HepG2 (cell line): ENCODE measurements around the gene FHL1. TPM values are rescaled to one million over a fixed set of nuclear protein-coding genes. Genes with fewer than 3 reads are reported as not detected.

ENCODE experiments used
- ATAC-seq: fragments of 200-7000 bp; cut with Tn5 transposase; 3 replicates; pipeline ENCODE4 v1.9.1; 2020; ENCODE audit warnings: mild to moderate bottlenecking, moderate library complexity
- BruUV-seq: library from RNA; stranded (reverse); fragments of 400-500 nt; replicated peaks from 2 replicates; lab custom pipeline; 2021; lab: Mats Ljungman, UMichigan
- CTCF ChIA-PET: fragments of 300-600 bp; formaldehyde crosslinking; extraction: SDS; loops from one replicate; lab custom pipeline; 2021; ENCODE audit warnings: low total read pairs, inconsistent platforms, low intra/inter-chr PET ratio; lab: Yijun Ruan, JAX
- POLR2A ChIA-PET: fragments of 350-600 bp; sonication (Branson Sonifier 250); formaldehyde crosslinking; loops from one replicate; lab custom pipeline; 2020; ENCODE audit warnings: antibody characterized with exemption, inconsistent platforms; lab: Yijun Ruan, JAX
- DNase-seq: peaks from one replicate; pipeline ENCODE4 v3.0.0-alpha.2; 2015; ENCODE audit warnings: low spot score
- FAIRE-seq: peaks from 3 replicates; lab custom pipeline; 2011; peaks lifted over from hg19 to GRCh38; lab: Jason Lieb, UNC
- H2AFZ ChIP-seq: one replicate; pipeline ENCODE4 v1.6.1; 2011; ENCODE audit warnings: low read length, inconsistent platforms
- H3K27ac ChIP-seq: fragments of 300-600 bp; 3 replicates; pipeline ENCODE4 v1.8.0; 2011; ENCODE audit warnings: mixed run types, mild to moderate bottlenecking, mixed read lengths, low read length, inconsistent platforms; ENCODE audit not compliant: insufficient read depth; ENCODE audit errors: extremely low read length
- H3K27me3 ChIP-seq, 2 experiments: fragments of 200-600 bp in 1 of 2; 2 replicates in 1 of 2; 3 replicates in 1 of 2; pipeline versions ENCODE4 v1.6.0 to v1.8.0; 2011; ENCODE audit warnings: low read length in 2 of 2, mild to moderate bottlenecking in 2 of 2, moderate library complexity in 2 of 2, inconsistent platforms in 1 of 2; ENCODE audit not compliant: insufficient read depth in 2 of 2, control insufficient read depth in 1 of 2
- H3K36me3 ChIP-seq, 2 experiments: fragments of 200-600 bp in 1 of 2; replicated peaks in 1 of 2; 2 replicates in 1 of 2; 3 replicates in 1 of 2; pipeline versions ENCODE4 v1.5.1 to v1.8.0; 2011; ENCODE audit warnings: low read length in 2 of 2, inconsistent platforms in 1 of 2; ENCODE audit not compliant: insufficient read depth in 2 of 2, control insufficient read depth in 1 of 2
- H3K4me1 ChIP-seq: 2 replicates; pipeline ENCODE4 v1.5.1; 2012; ENCODE audit warnings: low read length, inconsistent platforms; ENCODE audit not compliant: insufficient read depth
- H3K4me2 ChIP-seq: 2 replicates; pipeline ENCODE4 v1.6.0; 2011; ENCODE audit warnings: low read depth, low read length, inconsistent platforms
- H3K4me3 ChIP-seq, 3 experiments: fragments of 200-600 bp in 1 of 3; sonication (generic), shearing (Covaris generic) in 1 of 3; replicated peaks in 1 of 3; 2 replicates each; pipeline ENCODE4 v1.5.1; 2011 to 2016; ENCODE audit warnings: low read length in 3 of 3, inconsistent platforms in 2 of 3, low read depth in 2 of 3, mild to moderate bottlenecking in 2 of 3, control low read depth in 1 of 3, mixed read lengths in 1 of 3; ENCODE audit not compliant: insufficient read depth in 1 of 3
- H3K79me2 ChIP-seq: one replicate; pipeline ENCODE4 v1.6.1; 2011; ENCODE audit warnings: low read length, inconsistent platforms; ENCODE audit not compliant: insufficient read depth
- H3K9ac ChIP-seq: 2 replicates; pipeline ENCODE4 v1.6.0; 2011; ENCODE audit warnings: mild to moderate bottlenecking, low read depth, low read length, inconsistent platforms; ENCODE audit not compliant: insufficient read depth
- H3K9me3 ChIP-seq: 2 replicates; pipeline ENCODE4 v1.5.1; 2012; ENCODE audit warnings: mild to moderate bottlenecking, low read length
- H4K20me1 ChIP-seq: 2 replicates; pipeline ENCODE4 v1.6.0; 2011; ENCODE audit warnings: inconsistent platforms, mild to moderate bottlenecking, low read length, moderate library complexity; ENCODE audit not compliant: insufficient read depth
- FOXJ3 ChIP-seq: sonication (generic); formaldehyde crosslinking; IDR thresholded peaks from 2 replicates; pipeline ENCODE4 v1.4.0; 2020; ENCODE audit warnings: missing genetic modification reagents, mild to moderate bottlenecking, borderline replicate concordance
- HDAC2 ChIP-seq: sonication (generic); formaldehyde crosslinking; IDR thresholded peaks from 2 replicates; pipeline ENCODE4 v1.4.0; 2020; ENCODE audit warnings: missing genetic modification reagents
- NFKB2 ChIP-seq: sonication (generic); formaldehyde crosslinking; IDR thresholded peaks from 2 replicates; pipeline ENCODE4 v1.4.0; 2020; ENCODE audit warnings: missing genetic modification reagents, borderline replicate concordance
- PRMT3 ChIP-seq: sonication (generic); formaldehyde crosslinking; IDR thresholded peaks from 2 replicates; pipeline ENCODE4 v1.8.1; 2022; ENCODE audit warnings: low read depth, mild to moderate bottlenecking, moderate library complexity, missing genetic modification reagents, borderline replicate concordance
- TCF7 ChIP-seq: sonication (generic); IDR thresholded peaks from 2 replicates; pipeline ENCODE4 v1.6.1; 2016; ENCODE audit warnings: antibody characterized with exemption, low read depth
- ZFP62 ChIP-seq: sonication (generic); formaldehyde crosslinking; IDR thresholded peaks from 2 replicates; pipeline ENCODE4 v1.4.0; 2020; ENCODE audit warnings: missing genetic modification reagents
- ZFP82 ChIP-seq: sonication (generic); formaldehyde crosslinking; IDR thresholded peaks from 2 replicates; pipeline ENCODE4 v1.5.1; 2020; ENCODE audit warnings: mild to moderate bottlenecking, missing genetic modification reagents, borderline replicate concordance
- ZHX2 ChIP-seq, 2 experiments: sonication (generic) in 1 of 2; formaldehyde crosslinking in 1 of 2; IDR thresholded peaks; 2 replicates each; pipeline versions ENCODE4 v1.6.1 to v1.9.0; 2014 to 2022; ENCODE audit warnings: antibody characterized with exemption in 1 of 2, borderline replicate concordance in 1 of 2, inconsistent platforms in 1 of 2, low read depth in 1 of 2, missing genetic modification reagents in 1 of 2
- ZNF343 ChIP-seq: sonication (generic); formaldehyde crosslinking; IDR thresholded peaks from 2 replicates; pipeline ENCODE4 v1.4.0; 2020; ENCODE audit warnings: mild to moderate bottlenecking, missing genetic modification reagents
- ZNF780A ChIP-seq: sonication (generic); formaldehyde crosslinking; IDR thresholded peaks from 2 replicates; pipeline ENCODE4 v1.8.0; 2022; ENCODE audit warnings: mild to moderate bottlenecking, missing genetic modification reagents, moderate library complexity
- WGBS: methylation state at CpG from one replicate; pipeline ENCODE4 v1.1.6; 2017; ENCODE audit warnings: low lambda C conversion rate; 5-methylcytosine and 5-hydroxymethylcytosine counted together
- in situ Hi-C: cut with HindIII; loops from 2 replicates; pipeline ENCODE4 v1.10.0; 2017; ENCODE audit warnings: low pct_unique_long_range_greater_than_20kb; ENCODE audit not compliant: extremely low pct_ligation_motif_present
- intact Hi-C: fragments of 100-400 bp; cut with micrococcal nuclease; formaldehyde crosslinking; loops from one replicate; pipeline ENCODE4 v1.10.0; 2022; ENCODE audit not compliant: unreplicated experiment
- polyA plus RNA-seq, 8 experiments: library from polyadenylated mRNA; depleted of rRNA in 3 of 8; stranded (reverse) in 7 of 8; unstranded in 1 of 8; fragments of >200 nt; fragmentation: Illumina TruSeq in 4 of 8; extraction: Trizol in 4 of 8; gene quantifications; 2 replicates each; pipeline versions ENCODE4 v1.2.1 to v1.2.3, GENCODE V29; 2011 to 2016; ENCODE audit warnings: low read depth in 4 of 8, missing spikeins in 1 of 8, mixed read lengths in 1 of 8; ENCODE audit not compliant: insufficient read depth in 1 of 8
- total RNA-seq, 5 experiments: library from RNA; depleted of rRNA; stranded (reverse); fragments of >200 nt; fragmentation: Illumina TruSeq; extraction: Trizol; gene quantifications; 2 replicates each; pipeline ENCODE4 v1.2.3, GENCODE V29; 2016; ENCODE audit warnings: low read depth in 1 of 5
- TF ChIP-seq, protein P1 (sequence below): sonication (generic); formaldehyde crosslinking; IDR thresholded peaks from 2 replicates; pipeline ENCODE4 v1.4.0; 2020; ENCODE audit warnings: mild to moderate bottlenecking, missing genetic modification reagents

Gene FHL1
- total and polyA plus RNA-seq, 2 of the 13 experiments (the other 11 are each of a cell fraction or from before 2014, with no cell fraction given), result 0.33 TPM; not detected in 1

GRCh38 chrX:136237074-136237473, 89.7 kb downstream of the FHL1 start:
- H3K79me2 ChIP-seq, result no peaks in the 10 kb centered on the region
- H4K20me1 ChIP-seq, result no peaks in the 10 kb centered on the region
- no peaks in the 10 kb centered on the region for H3K27me3 ChIP-seq
- H3K36me3 ChIP-seq, result no peaks in the 10 kb centered on the region
- H3K4me2 ChIP-seq, result no peak overlapping the region
- intact Hi-C loops (no loop called here), in situ Hi-C loops (no loop called here)
- H3K4me3 ChIP-seq, result no peak overlapping the region
- POLR2A ChIA-PET, result no interaction called here
- 6% methylated on average over 3 of the region's 3 CpGs for WGBS
- FAIRE-seq, result no peak
- BruUV-seq, result no TSS peak
- H3K27ac ChIP-seq, result no peak overlapping the region
- CTCF ChIA-PET, result no interaction called here
- H2AFZ ChIP-seq, result no peak overlapping the region
- DNase-seq, result no peak
- no peak overlapping the region for H3K9ac ChIP-seq
- ATAC-seq, result no peak
- H3K4me1 ChIP-seq, result no peaks in the 10 kb centered on the region
- H3K9me3 ChIP-seq, result no peaks in the 10 kb centered on the region
- no peak for TF ChIP-seq FOXJ3 (CRISPR knock-in tag)
- no peak for TF ChIP-seq NFKB2 (CRISPR knock-in tag)
- no peak for TF ChIP-seq ZFP62 (CRISPR knock-in tag)
- TF ChIP-seq ZHX2 (IDR thresholded peaks at IDR 0.05; ENCODE audit: low read depth), result no peak
- no peak for TF ChIP-seq ZHX2 (CRISPR knock-in tag; IDR thresholded peaks at IDR 0.05; ENCODE audit: borderline replicate concordance)
- TF ChIP-seq PRMT3, result no peak
- no peak for TF ChIP-seq ZNF780A
- TF ChIP-seq TCF7, result no peak
- TF ChIP-seq ZFP82 (CRISPR knock-in tag), result no peak
- no peak for TF ChIP-seq HDAC2 (CRISPR knock-in tag)
- TF ChIP-seq, protein P1, sequence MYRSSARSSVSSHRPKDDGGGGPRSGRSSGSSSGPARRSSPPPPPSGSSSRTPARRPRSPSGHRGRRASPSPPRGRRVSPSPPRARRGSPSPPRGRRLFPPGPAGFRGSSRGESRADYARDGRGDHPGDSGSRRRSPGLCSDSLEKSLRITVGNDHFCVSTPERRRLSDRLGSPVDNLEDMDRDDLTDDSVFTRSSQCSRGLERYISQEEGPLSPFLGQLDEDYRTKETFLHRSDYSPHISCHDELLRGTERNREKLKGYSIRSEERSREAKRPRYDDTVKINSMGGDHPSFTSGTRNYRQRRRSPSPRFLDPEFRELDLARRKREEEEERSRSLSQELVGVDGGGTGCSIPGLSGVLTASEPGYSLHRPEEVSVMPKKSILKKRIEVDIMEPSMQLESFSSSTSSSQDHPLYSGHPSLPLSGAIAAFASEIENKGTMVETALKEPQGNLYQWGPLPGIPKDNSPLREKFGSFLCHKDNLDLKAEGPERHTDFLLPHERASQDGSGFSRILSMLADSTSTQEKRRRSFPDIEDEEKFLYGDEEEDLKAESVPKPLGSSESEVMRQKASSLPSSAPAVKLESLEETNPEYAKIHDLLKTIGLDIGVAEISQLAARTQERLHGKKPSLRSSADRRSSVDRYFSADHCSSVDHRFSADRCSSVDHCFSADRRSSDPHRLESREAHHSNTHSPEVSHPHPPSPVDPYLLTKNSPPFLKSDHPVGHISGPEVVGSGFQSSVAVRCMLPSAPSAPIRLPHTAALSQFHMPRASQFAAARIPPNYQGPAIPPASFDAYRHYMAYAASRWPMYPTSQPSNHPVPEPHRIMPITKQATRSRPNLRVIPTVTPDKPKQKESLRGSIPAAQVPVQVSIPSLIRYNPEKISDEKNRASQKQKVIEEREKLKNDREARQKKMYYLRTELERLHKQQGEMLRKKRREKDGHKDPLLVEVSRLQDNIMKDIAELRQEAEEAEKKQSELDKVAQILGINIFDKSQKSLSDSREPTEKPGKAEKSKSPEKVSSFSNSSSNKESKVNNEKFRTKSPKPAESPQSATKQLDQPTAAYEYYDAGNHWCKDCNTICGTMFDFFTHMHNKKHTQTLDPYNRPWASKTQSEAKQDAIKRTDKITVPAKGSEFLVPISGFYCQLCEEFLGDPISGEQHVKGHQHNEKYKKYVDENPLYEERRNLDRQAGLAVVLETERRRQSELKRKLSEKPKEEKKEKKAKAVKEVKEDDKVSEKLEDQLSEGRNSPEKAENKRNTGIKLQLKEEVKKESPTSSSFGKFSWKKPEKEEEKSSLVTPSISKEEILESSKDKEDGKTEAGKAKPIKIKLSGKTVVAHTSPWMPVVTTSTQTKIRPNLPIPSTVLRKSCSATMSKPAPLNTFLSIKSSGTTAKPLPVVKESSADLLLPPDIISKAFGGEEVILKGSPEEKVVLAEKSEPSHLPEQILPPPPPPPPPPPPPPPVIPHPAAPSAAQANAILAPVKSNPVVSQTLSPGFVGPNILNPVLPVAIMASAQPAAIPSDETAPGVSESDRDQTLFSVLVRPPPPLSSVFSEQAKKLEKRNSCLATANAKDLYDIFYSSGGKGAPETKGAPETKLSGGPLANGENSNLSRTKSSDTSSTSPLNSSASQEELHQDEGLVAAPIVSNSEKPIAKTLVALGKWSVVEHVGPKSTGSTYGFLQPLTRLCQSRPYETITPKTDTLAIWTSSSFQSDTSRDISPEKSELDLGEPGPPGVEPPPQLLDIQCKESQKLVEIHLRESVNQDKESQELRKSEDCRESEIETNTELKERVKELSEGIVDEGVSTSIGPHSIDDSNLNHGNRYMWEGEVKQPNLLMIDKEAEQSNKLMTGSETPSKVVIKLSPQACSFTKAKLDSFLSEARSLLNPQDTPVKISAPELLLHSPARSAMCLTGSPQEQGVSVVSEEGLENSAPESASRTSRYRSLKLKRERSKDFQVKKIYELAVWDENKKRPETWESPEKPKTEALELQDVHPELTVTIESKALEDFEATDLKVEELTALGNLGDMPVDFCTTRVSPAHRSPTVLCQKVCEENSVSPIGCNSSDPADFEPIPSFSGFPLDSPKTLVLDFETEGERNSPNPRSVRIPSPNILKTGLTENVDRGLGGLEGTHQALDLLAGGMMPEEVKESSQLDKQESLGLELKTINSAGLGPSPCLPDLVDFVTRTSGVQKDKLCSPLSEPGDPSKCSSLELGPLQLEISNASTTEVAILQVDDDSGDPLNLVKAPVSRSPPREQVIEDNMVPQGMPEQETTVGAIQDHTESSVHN (CRISPR knock-in tag), result no peak
- no peak for TF ChIP-seq ZNF343 (CRISPR knock-in tag)
